DOHH2 (cell line): ENCODE measurements around the gene TNIP2.

Experiments
- EZH2phosphoT487 ChIP-seq: fragments of 200-600 bp; sonication (generic); IDR thresholded peaks from 2 replicates; pipeline ENCODE4 v1.6.1; 2017; ENCODE audit warnings: borderline replicate concordance, mild to moderate bottlenecking, antibody characterized with exemption, low read length, moderate library complexity, mixed read lengths
- TF ChIP-seq, protein P1 (sequence below): fragments of 200-600 bp; sonication (generic); IDR thresholded peaks from one replicate; pipeline ENCODE4 v1.5.1; 2014; ENCODE audit warnings: antibody characterized with exemption, mild to moderate bottlenecking, low read depth, low read length; ENCODE audit not compliant: poor library complexity, severe bottlenecking

DNA sequence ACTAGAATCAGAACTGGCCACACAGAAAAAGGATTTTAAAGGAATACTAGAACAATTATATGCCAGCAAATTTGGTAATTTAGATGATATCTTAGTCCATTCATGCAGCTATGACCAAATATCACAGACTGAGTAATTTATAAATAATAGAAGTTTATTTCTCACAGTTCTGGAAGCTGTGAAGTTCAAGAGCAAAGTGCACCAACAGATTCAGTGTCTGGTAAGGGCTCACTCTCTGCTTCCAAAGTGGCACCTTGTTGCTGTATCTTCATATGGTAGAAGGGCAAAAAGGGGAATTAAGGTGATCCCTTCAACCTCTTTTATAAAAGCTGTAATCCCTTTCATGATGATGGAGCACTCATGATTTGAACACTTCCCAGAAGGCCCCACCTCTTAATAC, 20.3 kb downstream of the TNIP2 start:
- TF ChIP-seq, protein P1, sequence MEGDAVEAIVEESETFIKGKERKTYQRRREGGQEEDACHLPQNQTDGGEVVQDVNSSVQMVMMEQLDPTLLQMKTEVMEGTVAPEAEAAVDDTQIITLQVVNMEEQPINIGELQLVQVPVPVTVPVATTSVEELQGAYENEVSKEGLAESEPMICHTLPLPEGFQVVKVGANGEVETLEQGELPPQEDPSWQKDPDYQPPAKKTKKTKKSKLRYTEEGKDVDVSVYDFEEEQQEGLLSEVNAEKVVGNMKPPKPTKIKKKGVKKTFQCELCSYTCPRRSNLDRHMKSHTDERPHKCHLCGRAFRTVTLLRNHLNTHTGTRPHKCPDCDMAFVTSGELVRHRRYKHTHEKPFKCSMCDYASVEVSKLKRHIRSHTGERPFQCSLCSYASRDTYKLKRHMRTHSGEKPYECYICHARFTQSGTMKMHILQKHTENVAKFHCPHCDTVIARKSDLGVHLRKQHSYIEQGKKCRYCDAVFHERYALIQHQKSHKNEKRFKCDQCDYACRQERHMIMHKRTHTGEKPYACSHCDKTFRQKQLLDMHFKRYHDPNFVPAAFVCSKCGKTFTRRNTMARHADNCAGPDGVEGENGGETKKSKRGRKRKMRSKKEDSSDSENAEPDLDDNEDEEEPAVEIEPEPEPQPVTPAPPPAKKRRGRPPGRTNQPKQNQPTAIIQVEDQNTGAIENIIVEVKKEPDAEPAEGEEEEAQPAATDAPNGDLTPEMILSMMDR, result no peak
- no peak for TF ChIP-seq EZH2phosphoT487
